ENCODE results near the gene LRRC7. TPM values are rescaled to one million over a fixed set of nuclear protein-coding genes. Genes with fewer than 3 reads are reported as not detected.

Gene LRRC7
- total and polyA plus RNA-seq, 2 of the 8 experiments (the other 6 are each of a cell fraction or from before 2014, with no cell fraction given), result 0.03 to 0.17 TPM

- no peak overlapping the region for H2BK5ac ChIP-seq (ENCODE audit: low read depth, low read length)
- no peaks in the 10 kb centered on the region for H3K36me3 ChIP-seq (ENCODE audit: control insufficient read depth in 2 of 4, insufficient read depth in 4 of 4, low read length in 3 of 4)
- no peak overlapping the region for H2BK15ac ChIP-seq (ENCODE audit: low read length)
- no peaks in the 10 kb centered on the region for H3K27me3 ChIP-seq (replicated peaks in 1 of 4; ENCODE audit: control insufficient read depth in 3 of 4, extremely low read depth in 1 of 4, insufficient read depth in 3 of 4, low read length in 3 of 4)
- no peak overlapping the region for H3K4ac ChIP-seq (replicated peaks; ENCODE audit: insufficient read length, low read depth, low read length)
- no peaks in the 10 kb centered on the region for H3K79me1 ChIP-seq (ENCODE audit: low read depth, low read length)
- CTCF ChIA-PET (ENCODE audit: partially characterized antibody), result no interaction called here
- H2AFZ ChIP-seq (ENCODE audit: low read length), result no peak overlapping the region
- H3K14ac ChIP-seq (ENCODE audit: insufficient read length), result no peak overlapping the region
- DNase-seq (ENCODE audit: low read depth in 1 of 2, low spot score in 2 of 2) (no peak), FAIRE-seq (no peak)
- no peak overlapping the region for H4K91ac ChIP-seq (replicated peaks; ENCODE audit: insufficient read length, low read length)
- H3K4me3 ChIP-seq (ENCODE audit: extremely low read depth in 1 of 4, insufficient read depth in 2 of 4, low read depth in 3 of 4, low read length in 4 of 4), result no peak overlapping the region
- no peak overlapping the region for H3K23ac ChIP-seq (ENCODE audit: insufficient read length)
- no peak overlapping the region for H3K27ac ChIP-seq (ENCODE audit: low read depth, low read length)
- H2AK5ac ChIP-seq (ENCODE audit: low read depth, low read length), result no peak overlapping the region
- H2BK12ac ChIP-seq (ENCODE audit: low read depth, low read length), result no peak overlapping the region
- TF ChIP-seq TEAD4 (IDR thresholded peaks at IDR 0.05; ENCODE audit: low read depth, low read length) (no peak), YY1 (IDR thresholded peaks at IDR 0.05; ENCODE audit: low read depth, low read length) (no peak), SIN3A (conservative IDR thresholded peaks at IDR 0.05 in 1 of 2, IDR thresholded peaks at IDR 0.05 in 1 of 2; ENCODE audit: low read depth in 1 of 2, low read length in 2 of 2) (no peak), SAP30 (IDR thresholded peaks at IDR 0.05; ENCODE audit: insufficient read depth, insufficient replicate concordance, low read length) (no peak), POLR2A (IDR thresholded peaks at IDR 0.05; ENCODE audit: control extremely low read depth in 1 of 2, low read depth in 2 of 2, low read length in 2 of 2) (no peak)
- no peaks in the 10 kb centered on the region for H3K79me2 ChIP-seq (ENCODE audit: control insufficient read depth in 1 of 2, insufficient read depth in 2 of 2, low read length in 2 of 2)
- H3K23me2 ChIP-seq (ENCODE audit: low read depth, low read length), result no peaks in the 10 kb centered on the region
- no peaks in the 10 kb centered on the region for H3K4me1 ChIP-seq (replicated peaks in 1 of 4; ENCODE audit: control insufficient read depth in 3 of 4, insufficient read depth in 4 of 4, low read length in 3 of 4)
- H2BK20ac ChIP-seq (ENCODE audit: low read length), result no peak overlapping the region
- WGBS, 2 experiments (ENCODE audit: extremely low coverage in 1 of 2, insufficient coverage in 1 of 2, insufficient read length in 1 of 2, insufficient replicate concordance in 2 of 2, low coverage in 1 of 2, low lambda C conversion rate in 2 of 2, missing lambda C conversion rate in 1 of 2), result 85% methylated on average over 1 of the region's 1 CpG; no CpG with 5 or more reads in 1 of the 2 experiments
- no peaks in the 10 kb centered on the region for H4K20me1 ChIP-seq (replicated peaks in 1 of 2; ENCODE audit: control insufficient read depth in 1 of 2, insufficient read depth in 2 of 2, low read length in 2 of 2)
- H3K56ac ChIP-seq (replicated peaks; ENCODE audit: insufficient read length, low read depth, low read length), result no peak overlapping the region
- H3K18ac ChIP-seq (ENCODE audit: extremely low read depth, low read length), result no peak overlapping the region
- H3K4me2 ChIP-seq (ENCODE audit: insufficient read depth in 1 of 2, low read depth in 2 of 2, low read length in 2 of 2), result no peak overlapping the region
- no peak overlapping the region for H4K5ac ChIP-seq (ENCODE audit: insufficient read length, low read depth, low read length)
- no peak overlapping the region for H2BK120ac ChIP-seq (replicated peaks; ENCODE audit: low read depth, low read length)
- no peaks in the 10 kb centered on the region for H3K9me3 ChIP-seq (ENCODE audit: insufficient read depth in 2 of 2, low read depth in 1 of 2, low read length in 1 of 2)
- POLR2A ChIA-PET (ENCODE audit: partially characterized antibody), result no interaction called here
- H4K8ac ChIP-seq (ENCODE audit: extremely low read depth, insufficient read depth, low read length), result no peak overlapping the region
- H3K9ac ChIP-seq (replicated peaks in 1 of 4; ENCODE audit: extremely low read depth in 1 of 4, low read depth in 3 of 4, low read length in 3 of 4), result no peak overlapping the region
Measured at GRCh38 chr1:69523032-69523431, 44.7 kb upstream of the LRRC7 start.
